DLD1 (cell line): ENCODE results near the gene KLK8.

Source experiments
- in situ Hi-C: cut with HindIII; loops from 2 replicates; pipeline ENCODE4 v1.10.0; 2017; ENCODE audit warnings: low sequenced_read_pairs

KLK8 gene, protein sequence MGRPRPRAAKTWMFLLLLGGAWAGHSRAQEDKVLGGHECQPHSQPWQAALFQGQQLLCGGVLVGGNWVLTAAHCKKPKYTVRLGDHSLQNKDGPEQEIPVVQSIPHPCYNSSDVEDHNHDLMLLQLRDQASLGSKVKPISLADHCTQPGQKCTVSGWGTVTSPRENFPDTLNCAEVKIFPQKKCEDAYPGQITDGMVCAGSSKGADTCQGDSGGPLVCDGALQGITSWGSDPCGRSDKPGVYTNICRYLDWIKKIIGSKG

DNA sequence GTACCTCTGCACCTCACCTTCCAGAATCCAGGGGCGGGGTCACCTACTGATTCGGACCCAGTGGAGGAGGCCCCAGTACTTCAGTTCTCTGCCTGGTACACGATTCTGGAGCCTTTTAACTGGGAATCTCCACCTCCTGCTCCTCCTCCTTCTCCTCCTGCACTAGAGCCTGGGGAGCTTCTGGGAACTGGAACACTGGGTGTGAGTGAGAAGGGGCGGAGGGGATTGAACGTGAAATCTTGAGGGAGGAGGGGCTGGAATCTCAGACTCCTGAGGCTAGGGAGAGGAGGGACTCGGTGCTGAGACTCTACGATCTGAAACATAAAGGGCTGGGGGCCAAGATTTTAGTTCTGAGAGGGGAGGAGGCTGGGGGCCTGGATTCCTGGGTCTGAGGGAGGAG lies at the start of gene KLK8:
KLK8 (minus strand) TSS at position 90 of the 400 bp plus-strand sequence. CDS start 437 bp downstream, outside the sequence.
- in situ Hi-C loops: no loop called here

DNA sequence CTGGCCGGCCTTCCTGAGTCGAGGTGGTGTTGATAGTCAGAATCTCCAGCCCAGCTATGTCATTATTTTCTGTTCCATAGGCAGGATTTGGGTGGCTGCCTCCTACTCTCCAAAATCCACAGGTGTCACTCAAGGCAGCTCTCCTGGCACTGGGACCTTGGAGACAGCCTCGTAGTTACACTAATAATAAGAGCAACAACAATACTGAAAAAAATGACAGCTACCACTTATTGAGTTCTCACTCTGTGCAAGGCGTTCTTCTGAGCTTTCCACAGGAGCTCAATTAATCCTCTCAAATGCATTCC lies 45.6 kb upstream of the KLK8 start:
- in situ Hi-C loops: no loop called here

DNA sequence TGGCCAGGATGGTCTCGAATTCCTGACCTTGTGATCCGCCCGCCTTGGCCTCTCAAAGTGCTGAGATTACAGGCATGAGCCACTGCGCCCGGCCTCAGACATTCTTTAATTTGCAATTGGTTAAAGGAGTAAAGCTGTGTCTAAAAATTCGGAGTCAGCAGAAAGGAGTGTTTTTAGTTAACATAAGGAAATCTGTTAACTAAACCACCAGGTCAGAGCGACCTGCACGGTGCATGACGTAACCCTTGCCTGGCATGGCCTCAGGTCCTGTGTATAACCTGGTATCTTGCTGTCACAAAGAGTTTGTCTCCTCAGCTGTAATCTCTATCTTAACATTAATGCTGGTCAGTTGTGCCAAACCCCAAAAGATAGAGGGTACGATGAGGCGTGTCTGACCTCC lies 42.9 kb upstream of the KLK8 start:
- in situ Hi-C loops: no loop called here

DNA sequence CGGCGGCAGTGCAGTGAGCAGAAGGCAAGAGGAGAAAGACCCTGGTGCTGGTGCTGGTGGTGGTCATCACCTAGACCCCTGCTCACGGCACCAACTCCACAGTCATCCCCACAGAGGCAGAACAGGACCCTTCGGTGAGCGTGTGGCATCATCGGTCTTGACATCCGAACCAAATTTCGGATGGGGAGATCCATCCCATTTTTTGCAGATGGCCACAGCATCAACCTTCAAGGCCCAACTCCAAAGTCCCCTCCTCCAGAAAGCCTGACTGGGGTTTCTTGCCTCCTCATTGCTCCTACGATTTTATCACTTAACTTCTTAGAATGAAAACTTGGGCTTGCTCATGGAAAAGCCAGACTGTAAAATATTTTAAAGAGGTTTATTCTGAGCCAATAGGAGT lies 42.1 kb upstream of the KLK8 start:
- in situ Hi-C loops: no loop called here

DNA sequence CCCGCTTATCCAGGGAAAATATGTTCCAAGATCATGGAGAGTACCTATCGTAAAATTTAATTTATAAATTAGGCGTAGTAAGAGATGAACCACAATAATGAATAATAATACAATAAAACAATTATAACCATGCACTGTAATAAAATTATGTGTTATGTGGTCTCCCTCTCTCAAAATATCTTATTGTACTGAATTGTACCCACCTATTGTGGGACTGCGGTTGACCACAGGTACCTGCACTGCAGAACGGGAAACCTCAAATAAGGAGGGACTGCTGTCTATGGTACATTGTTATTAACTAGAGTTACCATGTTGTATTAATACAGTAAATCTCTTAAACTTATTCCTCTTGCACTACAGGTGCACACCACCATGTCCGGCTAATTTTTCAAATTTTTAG lies 38.7 kb upstream of the KLK8 start:
- in situ Hi-C loops: no loop called here

DNA sequence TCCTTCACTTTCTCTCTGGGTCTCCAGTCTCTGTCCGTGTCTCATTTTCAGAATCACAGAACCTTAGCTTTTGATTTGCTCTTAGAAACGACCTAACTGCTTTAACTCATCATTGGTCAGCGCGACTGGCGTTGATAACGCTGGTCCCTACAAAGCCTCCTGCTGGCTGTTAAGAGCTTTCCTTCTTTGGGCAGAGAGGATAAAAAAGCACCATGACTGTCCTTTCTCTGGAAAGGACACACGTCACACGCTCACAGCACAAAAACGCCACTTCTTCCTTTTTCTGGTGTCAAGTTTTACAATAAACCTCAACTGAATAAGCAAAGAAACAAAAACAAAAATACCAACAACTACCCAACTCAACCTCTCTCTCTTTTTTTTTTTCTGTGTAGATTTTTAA lies 35.1 kb upstream of the KLK8 start:
- in situ Hi-C loops: no loop called here

DNA sequence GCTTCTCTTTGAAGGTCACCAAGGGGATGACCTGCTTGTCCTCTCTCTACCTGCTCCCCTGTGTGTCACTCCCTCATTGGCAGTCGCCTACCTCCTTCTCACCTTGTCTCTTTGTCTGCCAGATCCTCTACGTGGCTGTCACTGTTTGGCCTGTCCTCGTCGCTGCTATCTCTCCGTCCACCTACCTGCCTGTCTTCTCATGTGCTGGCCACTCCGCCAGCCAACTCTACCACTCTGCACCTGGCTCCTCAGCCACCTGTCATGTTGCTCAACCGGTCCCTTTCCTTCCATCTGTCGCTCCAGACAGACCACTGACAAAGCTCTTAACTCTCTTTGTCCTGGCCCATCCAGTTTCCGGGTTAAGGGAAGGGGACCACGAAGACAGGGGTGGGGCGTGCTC lies 33.3 kb upstream of the KLK8 start, which contains the start of gene KLK12:
KLK12 (minus strand) TSS at position 299 of the 400 bp plus-strand sequence. CDS start 381 bp downstream, outside the sequence.
- in situ Hi-C loops: no loop called here

DNA sequence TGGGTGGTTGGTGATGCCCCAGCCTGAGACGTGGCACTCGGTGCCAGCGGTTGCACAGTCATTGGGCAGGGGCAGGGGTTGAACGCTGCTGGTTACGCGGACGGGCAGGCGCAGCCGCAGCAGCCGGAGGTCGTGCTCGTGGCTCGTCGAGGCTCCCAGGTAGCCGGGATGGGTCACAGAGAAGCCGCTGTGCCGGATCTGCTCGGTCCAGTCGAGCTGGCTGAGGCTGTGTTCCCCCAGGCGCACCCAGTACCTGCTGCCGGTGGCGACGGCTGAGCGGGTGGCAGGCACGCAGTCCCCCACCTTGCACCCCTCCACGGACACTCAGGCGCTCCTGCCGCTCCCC lies 30.4 kb upstream of the KLK8 start:
- in situ Hi-C loops: no loop called here

DNA sequence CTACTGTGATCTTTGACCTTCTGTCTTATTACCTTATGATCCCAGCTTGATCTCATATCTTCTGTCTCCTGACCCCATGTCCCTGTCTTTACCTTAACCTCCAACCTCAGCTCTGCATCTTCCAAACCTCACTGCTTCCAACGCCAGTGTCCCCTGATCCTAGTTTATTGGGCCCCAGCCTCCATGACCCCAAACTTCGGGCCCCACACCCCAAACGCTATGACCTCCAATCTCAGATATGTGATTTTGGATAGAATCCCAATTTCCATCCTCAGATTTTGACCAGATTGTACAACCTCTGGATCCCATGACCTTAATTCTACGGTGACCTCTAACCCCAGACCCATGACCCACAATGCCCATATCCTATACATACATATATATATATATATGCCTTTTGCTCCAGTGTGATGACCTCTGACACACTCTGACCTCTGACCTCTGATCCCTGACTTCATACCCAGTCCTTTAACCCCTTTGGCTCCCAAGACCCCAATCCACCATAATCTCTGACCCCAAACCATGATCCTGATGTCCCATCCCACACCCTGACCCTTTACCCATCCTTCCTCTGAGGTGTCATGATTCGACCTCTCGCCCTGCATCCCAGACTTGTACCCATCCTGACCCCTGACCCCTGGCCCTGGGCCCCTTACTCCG lies 29.9 kb upstream of the KLK8 start:
- in situ Hi-C loops: no loop called here

DNA sequence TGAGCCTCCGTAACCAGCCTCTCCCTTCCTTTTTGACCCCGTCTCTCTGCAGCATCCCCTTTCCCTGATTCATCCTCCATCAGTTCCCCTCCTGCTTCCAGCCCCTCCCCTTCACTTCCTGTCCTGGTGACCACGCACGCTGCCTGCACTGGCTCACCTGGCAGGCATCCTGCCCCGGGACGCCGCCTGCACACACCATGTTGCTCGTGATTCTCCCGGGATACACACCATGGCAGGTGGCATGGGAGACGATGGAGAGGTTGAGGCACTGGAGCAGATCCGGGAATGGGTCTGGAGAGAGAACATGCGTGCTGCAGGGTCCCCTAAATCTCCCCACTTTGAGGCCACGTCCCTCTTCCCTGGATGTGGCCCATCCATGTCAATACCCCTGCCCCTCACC lies 29.2 kb upstream of the KLK8 start:
- in situ Hi-C loops: no loop called here

DNA sequence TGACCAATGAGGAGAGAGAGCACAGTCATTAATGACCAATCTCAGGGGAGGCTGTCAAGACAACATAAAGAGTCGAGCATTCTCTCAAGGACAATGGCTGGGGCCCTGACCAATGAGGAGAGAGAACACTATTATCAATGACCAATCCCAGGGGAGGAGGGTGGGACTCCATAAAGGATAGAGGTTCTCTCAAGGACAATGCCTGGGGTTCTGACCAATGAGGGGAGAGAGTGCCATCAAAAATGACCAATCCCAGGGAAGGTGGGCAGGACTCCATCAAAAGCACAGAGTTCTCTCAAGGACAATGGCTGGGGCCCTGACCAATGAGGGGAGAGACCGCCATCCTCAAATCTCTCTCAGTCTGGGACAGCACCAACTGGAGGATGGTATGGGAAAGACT lies 28.3 kb upstream of the KLK8 start:
- in situ Hi-C loops: no loop called here

DNA sequence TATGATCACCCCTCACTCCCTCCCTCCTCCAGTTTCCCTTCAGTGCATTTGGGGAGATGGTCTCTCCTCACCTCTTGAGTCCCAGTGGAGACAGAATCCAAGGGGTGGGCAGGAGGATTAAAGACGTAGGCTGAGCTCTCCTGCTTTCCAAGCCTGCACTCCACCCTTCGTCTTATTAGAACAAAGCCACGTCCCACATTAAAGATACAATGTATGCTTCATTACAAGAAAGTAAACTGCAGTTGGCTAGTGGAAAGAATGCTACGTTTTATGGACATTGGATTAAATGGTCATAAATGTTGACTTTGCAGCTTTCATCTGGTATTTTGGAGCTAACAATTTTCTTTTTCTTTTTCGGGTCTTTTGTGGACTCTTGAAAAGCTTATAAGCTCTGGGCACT lies 26.5 kb upstream of the KLK8 start:
- in situ Hi-C loops: no loop called here

DNA sequence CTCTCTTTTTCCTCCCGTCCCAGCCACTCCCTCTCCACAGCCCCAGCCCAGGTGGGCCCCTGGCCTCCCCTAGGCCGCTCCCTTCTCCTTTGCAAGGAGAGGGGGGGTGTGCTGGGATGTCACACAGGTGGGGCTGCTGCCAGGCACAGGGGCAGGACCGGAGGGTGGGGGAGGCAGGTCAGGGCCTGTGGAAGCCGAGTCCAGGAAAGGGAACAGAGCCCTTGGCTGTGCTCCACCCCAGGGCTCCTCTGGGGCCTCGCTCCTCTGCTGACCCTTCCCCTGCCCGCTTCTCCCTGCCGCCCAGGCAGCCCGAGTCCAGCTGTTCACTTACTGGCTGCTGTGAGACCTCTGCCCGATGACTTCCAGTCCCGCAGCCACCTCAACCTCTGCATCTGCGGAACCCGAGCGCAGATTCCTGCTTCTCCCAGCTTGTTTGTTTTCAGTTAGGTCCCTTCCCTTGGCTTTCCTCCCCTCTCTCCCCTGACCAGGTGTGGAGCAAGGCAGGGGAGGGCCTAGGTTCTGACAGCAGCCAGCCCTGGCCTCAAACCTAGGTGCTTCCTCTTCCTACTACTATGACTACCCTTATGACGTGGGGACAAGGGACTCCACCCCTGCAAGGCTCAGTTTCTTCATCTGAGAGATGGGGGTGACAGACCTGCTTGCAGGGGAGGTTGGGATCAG lies 25.9 kb upstream of the KLK8 start:
- in situ Hi-C loops: no loop called here

DNA sequence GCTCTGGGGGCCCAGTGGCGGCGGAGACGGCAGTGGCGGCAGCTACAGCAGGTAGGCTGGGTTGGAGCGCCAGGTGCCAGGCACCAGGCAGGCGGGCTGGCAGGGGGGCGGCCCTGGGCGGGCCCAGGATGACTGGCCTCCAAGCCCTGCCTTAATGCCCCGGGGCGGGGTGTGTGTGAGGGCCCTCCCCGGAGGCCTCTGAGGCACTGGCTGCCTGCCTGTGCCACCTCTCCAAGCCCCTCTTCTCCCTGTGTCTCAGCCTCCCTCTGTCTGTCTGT lies 25.1 kb upstream of the KLK8 start, which contains the start of gene KLK11:
KLK11 (minus strand) TSS at position 63 of the 278 bp plus-strand sequence. CDS start 985 bp downstream, outside the sequence.
- in situ Hi-C loops: no loop called here

DNA sequence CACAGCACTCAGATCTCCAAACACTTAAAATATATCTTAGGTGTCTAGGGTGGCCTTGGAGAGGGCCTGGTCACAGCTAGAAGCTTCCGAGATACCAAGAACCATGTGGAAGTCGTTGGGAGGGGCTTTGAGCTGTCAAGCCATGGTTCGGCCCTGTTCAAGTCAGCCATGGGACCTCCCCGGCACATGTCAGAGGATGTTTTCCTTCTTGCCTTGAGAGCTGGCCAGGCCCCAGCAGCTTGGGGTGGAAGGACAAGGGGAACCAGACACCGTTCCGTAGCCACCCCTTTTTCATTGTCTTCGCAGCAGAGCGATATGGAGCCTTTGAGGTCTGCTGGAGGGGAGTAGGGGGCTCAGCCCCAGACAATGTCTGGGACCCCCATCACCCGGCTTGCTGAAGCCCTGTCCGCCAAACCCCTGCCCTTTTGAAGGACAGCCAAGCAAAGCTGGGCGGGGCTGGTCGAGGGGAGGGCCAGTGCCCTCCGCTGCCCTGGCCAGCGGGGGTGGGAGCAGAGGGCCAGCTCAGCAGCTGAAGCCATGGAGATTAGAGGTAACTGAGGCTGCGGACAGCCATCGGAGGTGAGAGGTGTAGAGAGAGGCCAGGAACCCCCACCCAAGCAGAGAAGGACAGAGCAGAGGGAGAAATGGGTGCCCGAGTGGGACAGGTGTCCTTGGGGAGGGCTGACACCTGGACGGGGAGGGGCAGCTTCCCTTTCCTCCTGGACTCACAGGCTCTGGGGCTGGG lies 24.6 kb upstream of the KLK8 start:
- in situ Hi-C loops: no loop called here

DNA sequence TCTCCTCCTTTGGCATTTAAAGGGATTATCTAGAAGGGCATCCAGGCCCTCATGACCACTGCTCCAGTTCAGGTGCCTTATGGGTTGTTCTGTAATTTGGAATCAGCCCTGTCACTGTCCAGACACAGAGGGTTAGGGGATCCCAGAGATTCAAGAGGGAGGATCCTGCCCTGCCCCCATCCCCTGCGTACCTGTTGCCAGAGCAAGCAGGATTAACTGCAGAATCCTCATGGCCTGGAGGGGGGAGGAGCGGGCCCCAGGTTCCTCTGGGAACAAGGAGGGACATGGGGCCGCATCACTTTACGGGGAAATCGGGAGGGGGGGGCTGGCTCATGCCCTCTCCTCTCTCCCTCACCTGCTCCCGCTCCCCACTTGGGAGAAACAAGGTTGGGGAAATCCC lies 24.0 kb upstream of the KLK8 start:
- in situ Hi-C loops: no loop called here

DNA sequence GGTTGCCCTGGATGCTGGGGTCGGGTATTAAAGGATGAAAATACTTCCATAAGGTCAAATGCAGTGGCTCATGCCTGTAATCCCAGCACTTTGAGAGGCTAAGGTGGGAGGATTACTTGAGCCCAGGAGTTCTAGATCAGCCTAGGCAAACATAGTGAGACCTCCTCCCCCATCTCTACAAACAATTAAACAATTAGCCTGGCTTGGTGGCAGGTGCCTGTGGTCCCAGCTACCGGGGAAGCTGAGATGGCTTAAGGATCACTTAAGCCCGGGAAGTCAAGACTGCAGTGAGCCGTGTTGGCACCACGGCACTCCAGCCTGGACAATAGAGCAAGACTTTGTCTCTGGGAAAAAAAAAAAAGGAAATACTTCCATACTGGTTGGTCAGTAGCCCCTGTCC lies 23.5 kb upstream of the KLK8 start:
- in situ Hi-C loops: no loop called here

DNA sequence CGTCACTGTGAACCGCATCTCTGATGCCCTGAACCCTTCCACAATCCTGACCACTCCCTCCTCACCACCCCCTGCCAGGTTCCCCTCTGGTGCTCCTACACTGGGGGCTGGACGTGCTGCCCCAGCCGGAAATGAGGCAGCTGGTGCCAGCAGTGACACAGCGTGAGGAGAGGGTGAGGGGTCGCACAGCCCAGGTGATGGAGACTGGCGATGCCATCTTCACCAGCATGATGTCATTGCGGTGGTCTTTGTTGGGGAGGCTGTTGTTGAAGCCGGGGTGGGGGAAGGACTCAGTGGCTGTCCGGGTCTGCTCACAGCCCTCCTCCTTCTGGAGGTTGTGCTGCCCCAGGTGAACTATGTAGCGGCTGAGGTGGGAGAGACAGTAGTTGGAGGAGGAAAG lies 22.5 kb upstream of the KLK8 start:
- in situ Hi-C loops: no loop called here

DNA sequence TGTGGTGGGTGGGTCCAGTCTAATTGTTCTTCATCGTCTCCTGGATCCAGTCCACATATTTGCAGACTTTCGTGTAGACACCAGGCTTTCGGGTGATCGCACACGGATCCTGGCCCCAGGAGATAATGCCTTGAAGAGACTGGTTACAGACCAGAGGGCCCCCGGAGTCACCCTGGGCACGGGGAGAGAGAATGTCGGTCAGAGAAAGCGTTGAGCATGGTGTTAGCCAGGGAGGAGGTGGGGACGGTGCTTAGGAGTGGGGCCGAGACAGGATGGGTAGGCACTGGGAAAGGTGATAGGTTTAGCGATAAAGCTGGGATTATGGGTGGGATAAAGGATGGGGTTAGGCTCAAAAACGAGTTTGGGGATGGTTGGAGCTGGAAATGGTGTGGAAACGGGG lies 21.1 kb upstream of the KLK8 start:
- in situ Hi-C loops: no loop called here

DNA sequence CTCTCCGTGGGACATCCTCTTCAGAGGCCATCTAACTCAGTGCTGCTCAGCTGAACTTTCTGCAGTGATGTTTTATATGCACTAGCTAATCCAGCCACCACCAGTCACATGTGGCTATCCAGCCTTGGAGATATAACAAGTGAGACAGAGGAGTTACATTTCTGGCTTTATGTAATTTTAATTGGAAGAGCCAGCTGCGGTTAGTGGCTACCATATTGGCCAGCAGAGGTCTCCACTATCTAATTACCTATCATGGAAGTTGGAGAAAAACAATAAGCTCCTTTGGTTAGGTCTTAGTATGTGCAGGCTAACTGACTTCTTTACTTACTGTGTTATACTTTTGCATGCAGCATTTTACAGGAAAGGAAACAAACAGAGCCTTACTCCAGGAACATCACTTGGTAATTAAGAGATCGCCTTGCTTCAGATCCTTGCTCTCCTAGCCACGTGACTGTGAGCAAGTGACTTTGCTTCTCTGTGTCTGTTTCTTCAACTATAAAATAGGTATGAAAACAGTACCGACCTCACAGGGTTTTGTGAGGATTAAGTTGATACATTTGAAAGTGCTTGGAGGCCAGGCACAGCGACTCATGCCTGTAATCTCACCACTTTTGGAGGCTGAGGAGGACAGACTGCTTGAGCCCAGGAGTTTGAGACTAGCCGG lies 19.7 kb upstream of the KLK8 start:
- in situ Hi-C loops: no loop called here

DNA sequence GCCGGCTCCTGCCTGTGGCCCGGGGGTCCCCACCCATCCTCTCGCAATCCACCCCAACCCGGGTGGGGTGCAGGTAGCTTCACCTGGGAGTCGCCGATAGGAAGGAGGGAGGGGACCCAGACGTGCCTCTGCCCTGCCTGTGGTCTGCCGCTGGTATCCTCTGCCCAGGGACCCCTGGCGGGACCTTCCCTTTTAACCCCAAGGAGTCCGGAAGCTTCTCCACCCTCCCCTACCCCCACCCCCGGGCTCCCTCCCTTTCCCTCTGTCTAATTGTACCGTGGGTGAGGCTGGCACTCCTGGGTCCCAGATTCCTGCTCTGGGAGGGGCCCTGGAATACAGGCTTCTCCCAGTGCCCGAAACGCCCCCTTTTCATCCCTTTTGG lies 18.1 kb upstream of the KLK8 start, which contains the start of gene KLK10:
KLK10 (minus strand) TSS at position 166 of the 382 bp plus-strand sequence. CDS start 579 bp downstream, outside the sequence.
- in situ Hi-C loops: no loop called here
